Measurements from ENCODE around the gene PADI3. TPM values are rescaled to one million over a fixed set of nuclear protein-coding genes. Genes with fewer than 3 reads are reported as not detected.

The PADI3 gene
- total RNA-seq, 1 experiment from 2014 or later = 2.5 TPM

DNA sequence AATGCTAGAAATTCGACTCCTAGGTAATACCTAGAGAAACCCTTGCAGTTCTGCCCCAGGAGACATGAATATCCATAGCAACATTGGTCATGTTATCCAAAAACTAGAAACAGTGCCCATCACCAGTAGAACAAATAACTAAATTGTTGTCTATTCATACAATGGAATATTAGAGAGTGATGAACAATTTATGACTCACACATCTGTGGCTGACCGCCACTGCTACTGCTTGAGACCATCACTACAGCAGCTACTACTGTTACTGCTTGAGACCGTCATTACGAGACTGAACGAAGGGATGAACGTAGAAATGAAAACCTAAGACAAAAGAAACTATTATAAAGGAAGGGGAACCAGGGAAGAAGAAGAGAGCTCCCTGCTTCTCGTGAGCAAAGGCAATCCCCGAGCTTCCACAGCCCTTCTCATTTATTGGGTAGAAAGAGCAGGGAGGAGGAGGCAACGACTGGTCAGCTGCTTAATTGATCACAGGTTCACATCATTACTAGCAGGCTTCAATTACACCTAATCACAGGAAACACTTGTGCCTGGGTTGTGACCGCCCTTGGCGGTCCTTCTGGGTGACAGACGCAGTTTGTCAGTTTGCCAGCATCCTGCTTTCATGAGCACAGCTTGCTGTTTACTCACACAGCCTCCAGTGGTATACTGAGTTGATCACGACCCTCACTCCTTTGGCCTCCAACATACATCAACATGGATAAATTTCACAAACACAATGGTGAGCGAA, 45.0 kb downstream of the PADI3 start:
- Histone ChIP-seq H4K20me1 (ENCODE audit: control insufficient read depth, insufficient read depth, insufficient read length) (no peaks in the 10 kb centered on the region), H3K14ac (ENCODE audit: insufficient read depth, low read length) (no peak overlapping the region), H4K8ac (replicated peaks; ENCODE audit: insufficient read length, low read depth, low read length) (no peak overlapping the region), H3K23me2 (ENCODE audit: insufficient read length, low read depth, low read length, poor library complexity, severe bottlenecking) (no peaks in the 10 kb centered on the region), H2AFZ (ENCODE audit: low read length) (no peak overlapping the region), H2AK5ac (ENCODE audit: insufficient read length, low read length) (no peak overlapping the region), H3K9ac (ENCODE audit: extremely low read depth, insufficient read length, low read length) (no peak overlapping the region), H3K23ac (ENCODE audit: insufficient read length, low read depth, low read length) (no peak overlapping the region), H3K79me1 (ENCODE audit: insufficient read depth, low read depth, low read length, poor library complexity, severe bottlenecking) (no peaks in the 10 kb centered on the region), H3K56ac (ENCODE audit: insufficient read length, low read depth, low read length) (no peak overlapping the region), H3K9me3 (ENCODE audit: control insufficient read depth, low read depth, low read length) (no peaks in the 10 kb centered on the region), H2BK20ac (ENCODE audit: low read depth, low read length, poor library complexity, severe bottlenecking) (no peak overlapping the region), H2BK120ac (ENCODE audit: low read depth, low read length, poor library complexity, severe bottlenecking) (no peak overlapping the region), H4K91ac (ENCODE audit: insufficient read length, low read depth, low read length) (no peak overlapping the region), H3T11ph (ENCODE audit: low read length) (no peak overlapping the region), H3K79me2 (ENCODE audit: insufficient read depth, low read length) (no peaks in the 10 kb centered on the region), H2BK5ac (ENCODE audit: insufficient read length, low read length) (no peak overlapping the region), H3K27ac (ENCODE audit: insufficient read length, low read depth, low read length) (no peak overlapping the region), H3K4ac (ENCODE audit: low read depth, low read length) (no peak overlapping the region), H3K18ac (ENCODE audit: insufficient read length, low read depth, low read length) (no peak overlapping the region), H3K4me2 (ENCODE audit: insufficient read depth, insufficient read length, low read length) (no peak overlapping the region), H3K4me1 (ENCODE audit: insufficient read depth, low read length) (no peaks in the 10 kb centered on the region), H3K27me3 (ENCODE audit: insufficient read depth, low read length) (no peaks in the 10 kb centered on the region), H2BK12ac (ENCODE audit: insufficient read length, low read depth, low read length) (no peak overlapping the region), H2BK15ac (ENCODE audit: low read depth, low read length) (no peak overlapping the region), H4K5ac (ENCODE audit: insufficient read length, low read depth, low read length) (no peak overlapping the region)
- H3K27ac Mint-ChIP-seq = no peak overlapping the region
- no peak overlapping the region for H3K4me3 Mint-ChIP-seq
- peaks cover 1% of the 10 kb centered on the region; the same call in 1 of the 2 replicates for H3K27me3 Mint-ChIP-seq (ENCODE audit: low read depth)
- peaks cover 4 to 5% of the 10 kb centered on the region in 2 experiments; a peak in 2 of 4 replicates for H3K4me1 Mint-ChIP-seq
- no peaks in the 10 kb centered on the region for H3K36me3 Mint-ChIP-seq (ENCODE audit: insufficient read depth in 1 of 3, low read depth in 3 of 3)
- no peak for DNase-seq
- 0 out of 5 replicates have a peak, but pooled peaks cover 0 to 2% of the 10 kb centered on the region in 2 experiments for H3K9me3 Mint-ChIP-seq
- WGBS (ENCODE audit: extremely low coverage, insufficient read length, low lambda C conversion rate) = no CpG with 5 or more reads among the region's 14 CpGs
- TF ChIP-seq, protein P1, sequence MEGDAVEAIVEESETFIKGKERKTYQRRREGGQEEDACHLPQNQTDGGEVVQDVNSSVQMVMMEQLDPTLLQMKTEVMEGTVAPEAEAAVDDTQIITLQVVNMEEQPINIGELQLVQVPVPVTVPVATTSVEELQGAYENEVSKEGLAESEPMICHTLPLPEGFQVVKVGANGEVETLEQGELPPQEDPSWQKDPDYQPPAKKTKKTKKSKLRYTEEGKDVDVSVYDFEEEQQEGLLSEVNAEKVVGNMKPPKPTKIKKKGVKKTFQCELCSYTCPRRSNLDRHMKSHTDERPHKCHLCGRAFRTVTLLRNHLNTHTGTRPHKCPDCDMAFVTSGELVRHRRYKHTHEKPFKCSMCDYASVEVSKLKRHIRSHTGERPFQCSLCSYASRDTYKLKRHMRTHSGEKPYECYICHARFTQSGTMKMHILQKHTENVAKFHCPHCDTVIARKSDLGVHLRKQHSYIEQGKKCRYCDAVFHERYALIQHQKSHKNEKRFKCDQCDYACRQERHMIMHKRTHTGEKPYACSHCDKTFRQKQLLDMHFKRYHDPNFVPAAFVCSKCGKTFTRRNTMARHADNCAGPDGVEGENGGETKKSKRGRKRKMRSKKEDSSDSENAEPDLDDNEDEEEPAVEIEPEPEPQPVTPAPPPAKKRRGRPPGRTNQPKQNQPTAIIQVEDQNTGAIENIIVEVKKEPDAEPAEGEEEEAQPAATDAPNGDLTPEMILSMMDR (conservative IDR thresholded peaks at IDR 0.05) = no peak

Measured in H9 (cell line).